GM21528 (cell line): Measurements from ENCODE around the gene STK32B.
"Not testable (repeated sequence)": the region's sequence is repeated elsewhere in the genome, so short reads cannot be mapped to it uniquely, and the experiment has no call there.

Experiments
- ATAC-seq: cut with Tn5 transposase; IDR thresholded peaks from one replicate; pipeline ENCODE4 v1.9.1; 2021; ENCODE audit warnings: mild to moderate bottlenecking, moderate library complexity; ENCODE audit not compliant: unreplicated experiment, low FRiP score

The STK32B gene

DNA sequence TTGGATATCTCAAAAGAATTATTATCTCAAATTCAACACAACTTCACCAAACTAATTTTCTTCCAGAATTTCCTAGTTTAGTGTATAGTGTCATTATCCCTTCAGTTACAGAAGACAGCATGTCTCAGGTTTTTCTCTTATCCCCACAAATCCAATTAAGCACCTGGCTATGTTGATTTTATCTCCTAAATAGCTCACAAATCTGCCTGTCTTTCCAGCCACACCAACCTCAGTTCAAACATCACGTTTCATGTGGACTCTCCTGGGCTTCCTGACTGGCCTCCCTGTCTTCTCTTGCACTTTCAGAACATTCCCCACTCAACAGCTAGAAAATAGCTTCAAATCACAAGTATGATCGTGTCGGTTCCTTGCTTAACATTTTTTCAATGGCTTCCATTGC is 14.8 kb downstream of the STK32B start:
- ATAC-seq = no peak

DNA sequence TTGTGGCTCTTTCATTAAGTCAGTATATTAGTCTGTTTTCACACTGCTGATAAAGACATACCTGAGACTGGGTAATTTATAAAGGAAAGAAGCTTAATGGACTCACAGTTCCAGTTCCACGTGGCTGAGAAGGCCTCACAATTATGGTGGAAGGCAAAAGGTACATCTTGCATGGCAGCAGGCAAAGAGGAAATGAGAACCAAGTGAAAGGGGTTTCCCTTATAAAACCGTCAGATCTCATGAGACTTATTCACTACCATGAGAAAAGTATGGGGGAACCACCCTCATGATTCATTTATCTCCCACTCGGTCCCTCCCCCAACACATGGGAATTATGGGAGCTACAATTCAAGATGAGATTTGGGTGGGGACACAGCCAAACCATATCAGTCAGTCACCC is 15.7 kb downstream of the STK32B start:
- not testable (repeated sequence) for ATAC-seq

DNA sequence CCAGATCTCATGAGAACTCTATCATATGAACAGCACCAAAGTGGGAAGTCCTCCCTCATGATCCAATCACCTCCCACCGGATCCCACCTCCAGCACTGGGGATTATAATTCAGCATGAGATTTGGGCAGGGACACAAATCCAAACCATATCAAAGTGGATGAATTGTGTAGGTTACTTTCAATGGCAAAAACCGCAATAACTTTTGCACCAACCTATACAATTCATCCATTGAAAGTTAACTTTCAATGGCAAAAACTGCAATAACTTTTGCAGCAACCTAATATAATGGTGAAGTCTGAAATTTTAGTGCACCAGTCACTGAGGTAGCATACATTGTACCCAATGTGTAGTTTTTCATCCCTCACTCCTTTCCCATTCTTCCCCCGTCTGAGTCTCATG is 16.6 kb downstream of the STK32B start:
- ATAC-seq = no peak

DNA sequence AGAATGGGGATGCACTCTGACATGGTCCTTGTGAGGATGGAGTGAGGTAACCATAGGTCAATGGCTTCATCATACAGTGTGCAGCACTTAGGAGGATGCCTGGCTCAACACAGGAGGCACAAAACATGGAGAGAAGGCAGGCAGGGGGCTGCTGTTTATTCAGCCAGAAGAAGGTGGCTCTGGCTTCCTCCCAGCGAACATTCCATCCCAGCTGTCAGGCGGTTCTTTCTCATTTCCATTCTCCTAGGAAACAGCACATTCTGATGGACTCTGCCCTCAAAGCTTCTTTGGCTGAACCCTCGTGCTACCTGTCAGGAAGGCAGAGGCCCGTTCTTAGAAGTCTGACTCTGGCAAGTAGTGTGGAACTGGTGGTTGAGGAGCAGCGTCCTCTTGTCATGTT is 18.6 kb downstream of the STK32B start:
- ATAC-seq = no peak

DNA sequence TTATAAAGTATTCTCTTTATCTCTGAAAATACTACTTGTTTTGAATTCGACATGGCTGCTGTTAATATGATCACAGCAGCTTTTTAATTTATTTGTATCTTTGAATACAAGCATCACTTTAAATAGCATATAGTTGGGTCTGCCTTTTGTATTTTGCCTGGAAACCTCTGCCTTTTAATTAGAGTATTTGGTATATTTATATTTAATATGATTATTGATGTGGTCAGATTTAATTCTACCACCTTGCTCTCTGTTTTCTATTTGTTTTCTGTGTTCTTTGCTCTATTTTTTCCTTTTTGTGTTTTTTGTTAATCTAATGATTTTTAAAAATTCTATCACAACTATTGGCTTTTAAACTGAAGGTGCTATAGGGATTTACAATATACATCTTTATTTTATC is 21.7 kb downstream of the STK32B start:
- no peak for ATAC-seq

DNA sequence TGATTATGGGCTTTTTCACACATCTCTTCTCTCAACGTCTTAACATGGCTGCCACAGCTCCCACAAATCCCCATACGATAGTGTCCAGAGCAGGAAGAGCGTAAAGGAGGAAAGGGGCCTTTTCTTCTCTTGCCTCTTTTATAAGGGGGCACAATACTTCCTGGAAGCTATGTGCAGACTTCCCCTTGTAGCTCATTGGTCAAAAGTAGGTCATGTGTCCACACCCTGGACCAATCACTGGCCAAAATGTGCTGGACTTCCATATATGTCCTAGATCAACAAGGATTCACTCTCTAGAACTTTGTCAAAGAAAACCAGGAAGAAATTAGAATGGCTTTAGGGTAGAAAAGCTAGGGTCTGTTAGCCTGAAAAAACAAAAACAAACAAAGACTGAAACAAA is 26.7 kb downstream of the STK32B start:
- no peak for ATAC-seq

DNA sequence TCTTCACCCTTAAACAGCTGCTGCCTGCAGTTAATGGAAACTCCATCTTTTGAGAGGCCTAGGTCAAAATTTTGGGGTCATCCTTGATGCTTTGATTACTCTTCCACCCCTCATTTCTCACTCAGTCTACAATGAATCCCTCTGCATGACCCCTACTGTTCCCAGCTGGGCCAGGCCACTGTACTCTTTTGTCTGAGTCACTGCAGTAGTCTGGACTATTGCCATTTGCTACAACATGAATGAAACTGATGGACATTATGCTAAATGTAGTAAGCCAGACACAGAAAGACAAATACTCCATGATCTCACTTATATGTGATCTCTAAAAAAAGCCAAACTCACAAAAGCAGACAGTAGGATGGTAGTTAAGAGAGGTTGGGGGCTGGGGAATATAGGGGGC is 28.3 kb downstream of the STK32B start:
- ATAC-seq = no peak

DNA sequence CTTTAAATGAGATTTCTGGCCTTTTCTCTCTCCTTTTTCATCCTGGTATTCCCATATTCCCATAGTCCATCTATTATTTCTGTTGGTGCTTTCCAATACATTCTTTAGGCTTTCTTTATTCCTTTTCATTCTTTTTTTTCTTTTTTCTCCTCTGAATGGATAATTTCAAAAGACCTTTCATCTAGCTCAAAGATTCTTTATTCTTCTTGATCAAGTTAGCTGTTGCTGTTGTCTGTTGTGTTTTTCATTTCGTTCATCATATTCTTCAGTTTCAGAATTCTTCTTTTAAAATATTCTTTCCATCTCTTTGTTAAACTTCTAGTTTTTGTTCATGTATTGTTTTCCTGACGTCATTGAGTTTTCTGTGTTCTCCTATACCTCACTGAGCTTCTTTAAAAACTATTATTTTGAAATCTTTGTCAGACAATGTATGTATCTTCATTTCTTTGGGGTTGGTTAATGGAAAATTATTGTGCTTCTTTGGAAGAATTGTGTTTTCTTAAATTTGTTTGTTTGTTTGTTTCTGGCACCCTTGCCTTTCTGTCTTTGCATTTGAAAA is 30.2 kb downstream of the STK32B start:
- no peak for ATAC-seq

DNA sequence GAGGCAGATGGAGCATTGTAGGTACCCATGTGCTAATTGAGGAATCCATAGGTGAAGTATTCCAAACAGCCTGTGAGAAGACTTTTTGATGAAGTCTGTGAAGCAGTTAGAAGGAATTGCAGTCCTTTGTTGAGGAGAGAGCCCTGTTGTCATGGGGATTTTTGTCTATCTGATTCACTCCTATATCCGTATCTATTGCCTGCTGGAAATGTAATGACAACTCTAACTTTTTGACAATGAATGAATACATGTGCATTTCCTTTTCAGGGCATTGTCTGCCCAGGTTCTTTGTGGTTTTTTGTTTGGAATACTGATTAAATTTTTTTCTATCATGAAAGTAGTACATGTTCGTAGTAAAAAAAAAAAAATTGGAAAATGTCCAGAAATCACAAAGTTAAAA is 31.1 kb downstream of the STK32B start:
- ATAC-seq = no peak

DNA sequence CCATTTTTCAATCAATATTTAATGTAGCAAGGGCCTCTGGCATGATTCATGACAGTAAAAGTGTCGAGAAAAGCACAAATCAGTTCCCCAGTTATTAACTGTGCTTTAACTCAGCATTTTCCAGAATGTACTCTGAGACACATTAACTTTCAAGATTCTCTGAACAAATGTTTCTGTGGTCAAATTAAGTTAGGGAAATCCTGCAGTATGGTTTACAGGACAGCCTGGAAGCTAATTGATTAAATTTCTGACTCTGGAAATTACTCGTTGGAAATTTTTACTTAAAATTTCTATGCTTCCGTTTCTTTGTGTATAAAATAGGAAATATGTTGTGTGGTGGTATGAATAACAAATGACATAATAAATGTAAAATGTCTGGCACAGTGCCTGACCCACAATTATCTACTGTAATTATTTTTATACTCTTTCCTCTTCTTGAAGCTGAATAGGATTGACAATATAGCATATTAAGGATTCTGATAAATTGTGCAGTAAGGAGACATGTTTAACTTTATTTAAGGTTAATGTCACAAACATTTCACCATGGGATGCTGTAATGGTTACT is 33.7 kb downstream of the STK32B start:
- ATAC-seq = no peak

DNA sequence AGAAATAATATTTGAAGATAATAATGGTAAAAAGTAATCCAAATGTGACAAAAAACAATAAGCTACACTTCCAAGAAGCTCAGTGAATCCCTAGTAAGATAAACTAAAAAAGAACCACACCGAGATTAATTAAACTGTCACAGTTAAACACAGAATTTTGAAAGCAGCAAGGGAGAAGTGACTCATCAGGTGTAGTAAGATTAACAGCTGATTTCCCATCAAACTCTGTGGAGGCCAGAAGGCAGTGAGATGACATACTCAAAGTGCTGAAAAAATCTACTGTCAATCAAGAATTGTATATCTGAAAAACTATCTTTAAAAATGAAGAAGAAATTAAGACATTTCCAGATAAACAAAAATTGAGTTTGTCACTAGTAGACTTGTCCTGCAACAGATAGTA is 35.3 kb downstream of the STK32B start:
- no peak for ATAC-seq

DNA sequence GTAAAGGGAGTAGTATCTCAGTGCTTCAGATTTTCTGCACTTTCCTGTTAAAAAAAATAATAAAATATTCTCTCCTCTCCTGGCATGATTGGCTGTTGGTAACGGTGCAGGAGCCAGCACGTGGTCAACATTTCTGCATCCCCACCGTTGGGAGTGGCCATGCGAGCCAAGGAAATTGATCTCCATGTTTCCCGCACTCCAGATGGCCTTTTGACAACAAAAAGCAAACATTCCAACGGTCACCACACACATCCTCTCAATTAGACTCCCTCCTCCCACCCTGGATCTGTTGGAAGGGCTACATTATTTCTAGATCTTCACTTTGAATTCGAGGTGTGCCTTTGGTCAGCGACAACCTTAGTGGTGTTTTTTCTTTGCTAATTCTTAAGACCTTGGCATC is 45.0 kb downstream of the STK32B start:
- ATAC-seq = no peak

DNA sequence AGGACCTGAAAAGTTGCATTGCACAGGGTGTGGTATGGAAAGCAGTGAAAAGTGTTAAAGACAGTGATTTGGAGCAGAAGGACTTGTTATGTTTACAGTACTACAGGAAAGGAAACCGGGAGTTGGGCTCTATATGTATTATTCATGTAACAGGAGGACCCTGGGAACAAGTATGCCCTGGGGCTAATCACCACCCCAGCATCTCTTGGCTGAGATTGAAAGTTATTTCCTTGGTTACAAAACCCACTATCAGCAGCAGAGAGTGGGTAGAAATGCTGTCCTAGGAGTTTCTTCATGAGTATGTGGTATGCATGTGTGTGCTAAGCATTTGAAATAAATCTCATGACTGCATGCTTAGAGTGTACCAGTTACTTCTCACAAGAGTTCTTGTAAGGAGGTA is 46.9 kb downstream of the STK32B start:
- no peak for ATAC-seq

DNA sequence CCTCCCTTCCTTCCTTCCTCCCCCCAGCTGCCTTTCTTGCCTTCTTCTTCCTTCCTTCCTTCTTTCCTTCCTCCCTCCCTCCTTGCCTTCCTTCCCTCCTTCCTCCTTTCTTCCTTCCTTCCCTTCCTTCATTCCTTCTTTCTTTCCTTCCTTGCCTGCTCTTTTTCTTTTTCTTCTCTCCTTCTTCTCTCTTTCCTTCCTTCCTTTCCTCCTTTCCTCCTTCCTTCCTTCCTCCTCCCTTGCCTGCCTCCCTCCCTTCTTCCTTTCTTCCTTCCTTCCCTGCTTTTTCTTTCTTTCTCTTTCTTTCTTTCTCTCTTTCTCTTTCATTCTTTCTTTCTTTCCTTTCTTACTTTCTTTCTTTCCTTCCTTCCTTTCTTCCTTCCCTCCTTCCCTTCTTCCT is 49.1 kb downstream of the STK32B start:
- ATAC-seq = no peak

DNA sequence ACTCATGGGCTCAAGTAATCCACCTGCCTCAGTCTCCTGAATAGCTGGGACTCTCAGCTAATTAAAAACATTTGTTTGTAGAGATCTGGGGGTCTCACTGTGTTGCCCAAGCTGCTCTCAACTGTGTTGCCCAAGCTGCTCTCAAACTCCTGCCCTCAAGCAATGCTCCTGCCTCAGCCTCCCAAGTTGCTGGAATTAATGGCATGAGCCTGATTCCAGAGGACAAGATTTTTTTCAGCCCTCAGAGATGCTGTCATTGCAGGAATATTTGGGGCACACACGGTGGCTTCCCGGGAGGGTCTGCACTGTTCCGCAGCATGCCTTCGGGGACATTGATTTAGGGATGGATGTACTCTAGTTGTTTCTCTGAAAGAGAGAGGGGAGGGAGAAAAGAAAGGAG is 49.7 kb downstream of the STK32B start:
- ATAC-seq = no peak

DNA sequence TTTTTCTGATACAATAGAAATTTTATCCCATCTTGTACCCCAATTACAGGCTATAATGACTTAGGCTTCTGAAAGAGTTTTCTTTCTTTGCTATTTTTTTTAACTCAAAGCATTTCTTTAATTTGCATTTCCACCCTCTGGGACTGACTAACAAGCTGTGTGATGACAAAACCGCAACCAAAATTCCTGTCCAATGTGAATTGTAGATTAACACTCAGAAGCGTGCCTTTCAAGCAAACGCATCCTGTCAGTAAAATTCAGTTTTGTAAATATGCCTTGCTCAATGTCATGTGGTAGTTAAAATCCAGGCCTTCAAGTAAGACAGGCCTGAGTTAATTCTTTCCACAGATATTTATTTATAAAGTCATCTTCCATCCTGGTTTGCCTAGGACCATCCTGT is 50.3 kb downstream of the STK32B start:
- ATAC-seq = no peak

DNA sequence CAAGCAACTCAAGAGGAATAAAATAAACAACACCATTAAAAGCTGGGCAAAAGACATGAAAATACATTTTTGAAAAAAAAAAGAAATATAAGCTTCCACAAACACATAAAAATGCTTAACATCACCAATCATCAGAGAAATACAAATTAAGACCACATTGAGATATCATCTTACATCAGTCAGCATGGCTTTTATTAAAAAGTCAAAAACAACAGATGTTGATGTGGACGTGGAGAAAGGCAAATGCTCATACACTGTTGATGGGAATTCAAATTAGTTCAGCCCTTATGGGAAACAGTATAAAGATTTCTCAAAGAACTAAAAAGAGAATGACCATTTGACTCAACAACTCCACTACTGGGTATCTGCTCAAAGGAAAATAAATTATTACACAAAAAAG is 59.6 kb downstream of the STK32B start:
- no peak for ATAC-seq

DNA sequence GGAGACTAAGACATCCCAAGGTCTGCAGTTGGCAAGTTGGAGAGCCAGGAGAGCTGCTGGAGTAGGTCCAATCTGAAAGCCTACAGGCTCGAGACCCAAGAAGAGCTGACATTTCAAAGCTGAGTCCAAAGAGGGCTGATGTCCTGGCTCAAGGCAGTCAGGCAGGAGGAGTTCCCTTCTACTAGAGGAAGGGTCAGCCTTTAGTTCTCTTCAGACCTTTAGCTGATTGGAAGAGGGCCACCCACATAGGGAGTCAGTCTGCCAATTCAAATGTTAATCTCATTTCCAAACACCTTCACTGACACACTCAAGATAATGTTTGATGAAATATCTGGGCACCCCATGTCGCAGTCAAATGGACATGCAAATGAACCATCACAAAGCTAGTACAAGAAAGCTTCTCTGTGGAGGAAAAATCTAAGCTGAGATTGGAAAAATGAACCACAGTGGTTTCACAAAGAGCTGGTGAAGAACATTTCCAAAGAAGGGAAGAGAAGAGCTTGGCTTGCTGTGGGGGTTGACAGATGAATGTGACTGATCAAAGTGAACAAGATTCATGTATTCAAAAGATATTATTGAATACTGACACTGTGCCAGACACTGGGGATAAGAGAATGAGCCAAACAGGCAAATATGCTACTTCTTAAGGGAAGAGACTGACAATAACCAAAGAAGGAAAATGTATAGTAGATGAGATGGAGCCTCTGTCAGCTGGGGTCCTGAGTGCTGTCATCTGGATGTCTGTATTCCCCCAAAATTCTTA is 61.2 kb downstream of the STK32B start:
- no peak for ATAC-seq

DNA sequence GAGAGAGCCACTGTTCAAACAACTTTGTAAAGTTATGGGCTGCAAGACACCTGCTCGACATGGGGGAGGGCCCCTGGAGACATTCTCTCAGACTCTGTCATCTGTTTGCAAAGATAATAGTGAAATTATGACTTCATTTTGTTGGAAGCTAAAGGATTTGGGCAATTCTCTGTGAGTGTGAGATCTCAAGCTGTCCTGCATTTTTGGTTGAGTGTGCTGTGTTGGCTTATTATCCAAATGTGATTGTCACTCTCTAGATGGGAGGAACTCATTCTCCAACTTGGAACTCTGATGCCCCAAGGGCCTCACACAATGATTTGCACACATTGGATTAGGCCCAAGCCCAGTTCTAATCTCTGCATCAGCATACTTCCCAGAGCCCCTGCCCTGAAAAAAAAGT is 63.7 kb downstream of the STK32B start:
- no peak for ATAC-seq

DNA sequence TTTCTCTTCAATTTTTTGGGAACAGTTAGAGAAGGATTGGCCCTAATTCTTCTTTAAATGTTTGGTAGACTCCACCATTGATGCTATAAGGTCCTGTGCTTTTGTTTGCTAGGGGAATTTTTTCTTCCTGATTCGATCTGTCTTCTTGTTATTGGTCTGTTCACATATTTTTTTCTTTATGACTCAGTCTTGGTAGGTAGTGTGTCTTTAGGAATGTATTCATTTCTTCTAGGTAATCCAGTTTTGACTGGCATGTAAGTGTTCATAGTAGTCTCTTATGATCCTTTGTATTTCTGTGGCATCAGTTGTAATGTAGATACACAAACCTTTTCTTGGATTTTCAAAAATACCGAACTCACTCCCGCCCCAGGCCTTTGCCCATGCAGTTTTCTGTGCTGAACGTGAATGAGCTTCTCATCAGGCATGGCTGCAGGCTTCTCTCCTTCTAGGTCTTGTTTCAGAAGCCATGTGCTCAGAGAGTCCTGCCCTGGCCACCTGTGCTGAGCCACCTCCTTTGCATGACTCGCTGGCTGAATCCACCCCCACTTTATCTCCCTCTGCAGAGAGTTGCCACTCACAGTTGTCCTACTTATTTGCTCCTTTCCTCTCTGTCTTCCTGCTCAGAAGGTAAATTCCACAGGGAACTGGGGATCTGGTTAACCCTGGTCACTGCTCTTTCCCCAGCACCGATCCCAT is 67.0 kb downstream of the STK32B start:
- ATAC-seq = no peak

DNA sequence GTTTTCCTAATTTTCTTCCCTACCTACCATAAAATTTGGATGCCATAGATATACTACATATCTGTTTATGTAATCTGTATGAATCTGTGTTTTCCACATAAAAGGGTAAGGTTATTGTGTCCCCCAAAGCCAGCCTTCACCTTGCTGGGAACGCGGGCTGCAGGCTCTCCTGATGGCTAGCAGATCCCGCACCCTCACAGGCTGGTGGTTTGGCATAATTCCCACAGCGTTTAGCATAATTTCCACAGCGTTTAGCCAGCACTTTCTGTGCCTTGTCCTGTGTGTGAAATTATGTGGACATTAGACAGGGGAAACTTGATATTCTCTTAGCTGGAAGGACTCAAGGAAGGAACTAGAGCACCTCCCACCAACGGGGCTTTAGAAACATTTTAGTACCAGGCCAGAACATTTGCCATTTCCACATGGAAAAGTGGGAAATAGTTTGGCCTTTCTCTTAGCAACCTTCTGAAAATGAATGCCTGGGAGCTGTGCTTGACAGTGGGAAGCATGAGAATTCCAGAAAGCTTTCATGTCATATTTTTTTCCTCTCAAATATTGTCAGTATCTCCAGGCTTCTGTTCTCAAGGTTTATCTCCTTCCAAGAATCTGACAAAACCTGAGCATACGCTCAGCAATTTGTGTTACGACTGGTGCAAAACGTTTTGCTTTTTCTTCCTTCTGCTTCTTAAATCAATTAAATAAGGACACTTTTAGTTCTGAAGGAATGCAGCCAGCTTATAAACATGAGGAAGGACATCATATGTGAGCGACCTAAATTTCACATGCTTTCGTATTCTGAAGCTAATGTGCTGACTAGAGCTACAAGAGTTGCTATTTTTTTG is 67.9 kb downstream of the STK32B start:
- ATAC-seq = no peak
